IMR-90 (cell line): ENCODE results near the gene CTBP2. TPM values are rescaled to one million over a fixed set of nuclear protein-coding genes. Genes with fewer than 3 reads are reported as not detected.

Experiments used
- ATAC-seq: fragments of 200-7000 bp; cut with Tn5 transposase; 2 replicates; pipeline ENCODE4 v1.9.1; 2020; ENCODE audit warnings: low read depth, mild to moderate bottlenecking, moderate library complexity
- BruUV-seq: library from RNA; stranded (reverse); fragments of 400-500 nt; replicated peaks from 2 replicates; lab custom pipeline; 2021; lab: Mats Ljungman, UMichigan
- CTCF ChIA-PET: fragments of 300-600 bp; formaldehyde crosslinking; extraction: SDS; loops from one replicate; lab custom pipeline; 2021; ENCODE audit warnings: antibody characterized with exemption; lab: Yijun Ruan, JAX
- POLR2A ChIA-PET: fragments of 300-600 bp; sonication (Branson Sonifier 250); formaldehyde crosslinking; loops from one replicate; lab custom pipeline; 2022; ENCODE audit warnings: antibody characterized with exemption; ENCODE audit not compliant: unreplicated experiment; lab: Charles Lee
- DNase-seq: peaks from one replicate; pipeline ENCODE4 v3.0.0; 2013
- H2AFZ ChIP-seq: replicated peaks from 2 replicates; pipeline ENCODE3; 2013; ENCODE audit warnings: low read length, mild to moderate bottlenecking; ENCODE audit not compliant: poor library complexity
- H2AK5ac ChIP-seq: 2 replicates; pipeline ENCODE4 v1.6.1; 2013; ENCODE audit warnings: low read depth, low read length, inconsistent platforms
- H2AK9ac ChIP-seq: replicated peaks from 2 replicates; pipeline ENCODE3; 2013; ENCODE audit warnings: mild to moderate bottlenecking, low read depth, low read length, moderate library complexity; ENCODE audit not compliant: poor library complexity
- H2BK120ac ChIP-seq: 2 replicates; pipeline ENCODE4 v1.6.1; 2013; ENCODE audit warnings: low read depth, low read length, inconsistent platforms
- H2BK15ac ChIP-seq: 3 replicates; pipeline ENCODE4 v1.6.1; 2013; ENCODE audit warnings: low read depth, low read length, inconsistent platforms
- H2BK20ac ChIP-seq: 2 replicates; pipeline ENCODE4 v1.6.1; 2013; ENCODE audit warnings: low read depth, mild to moderate bottlenecking, inconsistent platforms, low read length, moderate library complexity
- H2BK5ac ChIP-seq: 2 replicates; pipeline ENCODE4 v1.6.1; 2013; ENCODE audit warnings: mild to moderate bottlenecking, low read depth, low read length, inconsistent platforms; ENCODE audit not compliant: poor library complexity, severe bottlenecking
- H3K14ac ChIP-seq: replicated peaks from 2 replicates; pipeline ENCODE4 v1.6.1; 2013; ENCODE audit warnings: low read depth, low read length, inconsistent platforms
- H3K18ac ChIP-seq: 2 replicates; pipeline ENCODE4 v1.6.1; 2013; ENCODE audit warnings: low read depth, low read length, control low read depth
- H3K23ac ChIP-seq: 2 replicates; pipeline ENCODE4 v1.6.1; 2013; ENCODE audit warnings: low read depth, low read length, inconsistent platforms
- H3K27ac ChIP-seq: 2 replicates; pipeline ENCODE4 v1.5.1; 2013; ENCODE audit warnings: mild to moderate bottlenecking, control low read depth, low read length; ENCODE audit not compliant: insufficient read depth
- H3K27me3 ChIP-seq: 2 replicates; pipeline ENCODE4 v1.6.1; 2013; ENCODE audit warnings: low read length; ENCODE audit not compliant: control insufficient read depth, insufficient read depth
- H3K36me3 ChIP-seq: 2 replicates; pipeline ENCODE4 v1.6.1; 2013; ENCODE audit warnings: low read length, mixed read lengths; ENCODE audit not compliant: control insufficient read depth, insufficient read depth
- H3K4ac ChIP-seq: 2 replicates; pipeline ENCODE4 v1.6.1; 2013; ENCODE audit warnings: low read depth, low read length, inconsistent platforms
- H3K4me1 ChIP-seq: 2 replicates; pipeline ENCODE4 v1.6.1; 2013; ENCODE audit warnings: low read length, mixed read lengths; ENCODE audit not compliant: control insufficient read depth, insufficient read depth
- H3K4me2 ChIP-seq: 2 replicates; pipeline ENCODE4 v1.6.1; 2013; ENCODE audit warnings: low read depth, mild to moderate bottlenecking, control low read depth, low read length, moderate library complexity
- H3K4me3 ChIP-seq: 2 replicates; pipeline ENCODE4 v1.5.1; 2013; ENCODE audit warnings: low read depth, mild to moderate bottlenecking, control low read depth, low read length, moderate library complexity; ENCODE audit not compliant: insufficient read depth
- H3K56ac ChIP-seq: 2 replicates; pipeline ENCODE4 v1.6.1; 2013; ENCODE audit warnings: low read length, inconsistent platforms; ENCODE audit not compliant: insufficient read depth; ENCODE audit errors: extremely low read depth
- H3K79me1 ChIP-seq, 2 experiments: 2 replicates each; pipeline ENCODE4 v1.6.1; 2013; ENCODE audit warnings: low read length in 2 of 2, inconsistent platforms in 1 of 2, low read depth in 1 of 2
- H3K9ac ChIP-seq: 2 replicates; pipeline ENCODE4 v1.6.1; 2013; ENCODE audit warnings: low read depth, low read length, control low read depth
- H3K9me1 ChIP-seq: 2 replicates; pipeline ENCODE4 v1.6.1; 2013; ENCODE audit warnings: low read length, inconsistent platforms; ENCODE audit not compliant: insufficient read depth
- H3K9me3 ChIP-seq: 2 replicates; pipeline ENCODE4 v1.6.1; 2013; ENCODE audit warnings: low read length; ENCODE audit not compliant: control insufficient read depth, insufficient read depth
- H4K20me1 ChIP-seq: 2 replicates; pipeline ENCODE4 v1.6.1; 2013; ENCODE audit warnings: low read length, inconsistent platforms; ENCODE audit not compliant: insufficient read depth
- H4K5ac ChIP-seq: 2 replicates; pipeline ENCODE4 v1.6.1; 2013; ENCODE audit warnings: mild to moderate bottlenecking, low read depth, low read length, control low read depth
- H4K8ac ChIP-seq, 2 experiments: 2 replicates each; pipeline ENCODE4 v1.6.1; 2013; ENCODE audit warnings: low read depth in 2 of 2, low read length in 2 of 2, control low read depth in 1 of 2, inconsistent platforms in 1 of 2
- H4K91ac ChIP-seq: 2 replicates; pipeline ENCODE4 v1.6.1; 2013; ENCODE audit warnings: low read depth, low read length, inconsistent platforms; ENCODE audit not compliant: insufficient read depth
- CEBPB ChIP-seq: IDR thresholded peaks from 2 replicates; pipeline ENCODE4 v1.6.1; 2012; ENCODE audit warnings: low read depth, low read length, improper control_type of control experiment
- CHD1 ChIP-seq: IDR thresholded peaks from 2 replicates; pipeline ENCODE4 v1.6.1; 2012; ENCODE audit warnings: low read depth, low read length, improper control_type of control experiment
- RFX5 ChIP-seq: IDR thresholded peaks from 2 replicates; pipeline ENCODE4 v1.8.0; 2012; ENCODE audit warnings: low read depth, mild to moderate bottlenecking, low read length, moderate library complexity
- SMC3 ChIP-seq: fragments of 150-350 bp; IDR thresholded peaks from 2 replicates; pipeline ENCODE4 v1.6.1; 2016; ENCODE audit warnings: low read depth, mild to moderate bottlenecking, antibody characterized with exemption, low read length, moderate library complexity
- WGBS, 2 experiments: methylation state at CpG; one replicate each; pipeline versions ENCODE4 v1.1.5 to v1.1.7; 2013; ENCODE audit warnings: missing lambda C conversion rate in 2 of 2; ENCODE audit not compliant: insufficient read length in 1 of 2; ENCODE audit errors: extremely low coverage in 2 of 2; 5-methylcytosine and 5-hydroxymethylcytosine counted together
- dilution Hi-C: fragments of 300-500 bp; cut with HindIII; formaldehyde crosslinking; loops from one replicate; pipeline ENCODE4 v1.14.3; 2018; ENCODE audit warnings: low sequenced_read_pairs; ENCODE audit not compliant: unreplicated experiment
- in situ Hi-C: fragments of 300-500 bp; cut with MboI; formaldehyde crosslinking; loops from 3 replicates; pipeline ENCODE4 v1.14.3; 2019; ENCODE audit warnings: low sequenced_read_pairs, inconsistent platforms, mixed read lengths
- intact Hi-C: fragments of 100-400 bp; cut with micrococcal nuclease; formaldehyde crosslinking; loops from 2 replicates; pipeline ENCODE4 v1.10.0; 2022
- polyA plus RNA-seq, 3 experiments: library from polyadenylated mRNA; depleted of rRNA; stranded (reverse); fragments of >200 nt; gene quantifications; 2 replicates each; pipeline ENCODE4 v1.2.3, GENCODE V29; 2012; ENCODE audit warnings: low replicate concordance in 1 of 3
- total RNA-seq: library from RNA; depleted of rRNA; stranded (reverse); fragments of >200 nt; gene quantifications from 2 replicates; pipeline ENCODE4 v1.2.3, GENCODE V29; 2012

The CTBP2 gene
- total and polyA plus RNA-seq, 2 of the 4 experiments (the other 2 are of a cell fraction): 81.0 to 86.6 TPM

DNA sequence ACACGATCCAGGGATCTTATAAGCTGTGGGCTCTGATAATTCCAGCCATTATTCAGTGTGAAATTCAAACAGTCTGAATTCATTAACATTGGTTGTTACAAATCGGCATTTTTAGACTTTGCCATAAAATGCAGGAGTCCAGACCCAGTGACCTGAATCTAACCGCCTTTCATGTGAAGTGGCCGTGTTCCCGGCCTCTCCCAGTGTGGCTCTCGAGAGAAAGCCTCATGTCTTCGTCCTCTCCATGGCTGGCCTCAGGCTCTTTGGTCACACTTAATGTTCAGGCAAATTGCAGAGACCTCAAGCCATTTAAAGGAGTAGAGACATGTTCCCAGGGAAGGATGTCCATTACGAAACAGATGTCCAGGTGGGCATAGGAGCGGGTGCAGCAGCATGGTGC is 59.3 kb downstream of the CTBP2 start:
- ATAC-seq (no peak), DNase-seq (no peak)
- no peak overlapping the region for H2BK20ac ChIP-seq
- no peak overlapping the region for H4K8ac ChIP-seq
- peaks cover 79% of the 10 kb centered on the region for H4K20me1 ChIP-seq
- dilution Hi-C loops: no loop called here
- no TSS peak for BruUV-seq
- H3K14ac ChIP-seq: no peak overlapping the region
- 93% methylated on average over 6 of the region's 9 CpGs; no CpG with 5 or more reads in 1 of the 2 experiments for WGBS, 2 experiments
- H2BK120ac ChIP-seq: no peak overlapping the region
- intact Hi-C loops: loop anchor here (5.0 kb wide), 1 partner anchor 46 kb away; no protein-coding TSS in a partner anchor
- no peak overlapping the region for H3K18ac ChIP-seq
- no peak overlapping the region for H2AK5ac ChIP-seq
- H3K4ac ChIP-seq: no peak overlapping the region
- H3K9ac ChIP-seq: no peak overlapping the region
- H3K79me1 ChIP-seq: peaks cover 57 to 89% of the 10 kb centered on the region in 2 experiments
- no peak overlapping the region for H4K5ac ChIP-seq
- no peak overlapping the region for H2AK9ac ChIP-seq
- in situ Hi-C loops: no loop called here
- H4K91ac ChIP-seq: no peak overlapping the region
- no peaks in the 10 kb centered on the region for H3K27me3 ChIP-seq
- H3K4me2 ChIP-seq: no peak overlapping the region
- H3K4me3 ChIP-seq: no peak overlapping the region
- H3K56ac ChIP-seq: no peak overlapping the region
- CTCF ChIA-PET: no interaction called here
- no peak overlapping the region for H2AFZ ChIP-seq
- H3K23ac ChIP-seq: no peak overlapping the region
- POLR2A ChIA-PET: no interaction called here
- H3K4me1 ChIP-seq: peaks cover 15% of the 10 kb centered on the region
- no peak overlapping the region for H3K27ac ChIP-seq
- no peak overlapping the region for H2BK15ac ChIP-seq
- no peak for TF ChIP-seq CEBPB
- no peak for TF ChIP-seq RFX5
- TF ChIP-seq SMC3: no peak
- no peak for TF ChIP-seq CHD1
- peaks cover 11% of the 10 kb centered on the region; the same call in 1 of the 2 replicates for H3K36me3 ChIP-seq
- peaks cover 52% of the 10 kb centered on the region for H3K9me1 ChIP-seq
- no peak overlapping the region for H2BK5ac ChIP-seq
- H3K9me3 ChIP-seq: no peaks in the 10 kb centered on the region
